Right lobe of liver (tissue), 4 donors: ENCODE measurements around the gene TNP2.

ENCODE experiments used
- CTCF ChIP-seq, 4 donors: fragments of 200-600 bp in 3 of 4; fragments of 450-650 bp in 1 of 4; IDR thresholded peaks; one replicate each; pipeline versions ENCODE4 v1.5.1 to v1.8.0; 2016 to 2022; ENCODE audit warnings: antibody characterized with exemption in 4 of 4, mild to moderate bottlenecking in 2 of 4
- POLR2A ChIP-seq: fragments of 450-650 bp; IDR thresholded peaks from one replicate; pipeline ENCODE4 v1.6.1; 2017; ENCODE audit warnings: antibody characterized with exemption, mild to moderate bottlenecking
- donor health status: DM: no; HTN: no; CAD: no.
- donor health status: DM: no; HTN: no; CAD: no.
- donor health status: DM: no; HTN: yes; CAD: no.

GRCh38 chr16:11241480-11242204 is 27.5 kb downstream of the TNP2 start:
- no peak for TF ChIP-seq CTCF (IDR thresholded peaks at IDR 0.05)
- TF ChIP-seq POLR2A: no peak
